H1 (cell line): ENCODE measurements around the gene TRIML2. TPM values are rescaled to one million over a fixed set of nuclear protein-coding genes. Genes with fewer than 3 reads are reported as not detected.

Experiments
- BACH1 ChIP-seq: IDR thresholded peaks from 2 replicates; pipeline ENCODE4 v1.6.1; 2012; ENCODE audit warnings: low read length, improper control_type of control experiment
- BCL11A ChIP-seq, 2 experiments: IDR thresholded peaks; one replicate each; pipeline ENCODE4 v1.6.1; 2011; ENCODE audit warnings: low read depth in 2 of 2, low read length in 2 of 2, mild to moderate bottlenecking in 2 of 2
- BRCA1 ChIP-seq: IDR thresholded peaks from 2 replicates; pipeline ENCODE4 v1.6.1; 2012; ENCODE audit warnings: low read depth, low read length, improper control_type of control experiment
- CBX8 ChIP-seq: fragments of 300-800, 300-1000 bp; sonication (generic); IDR thresholded peaks from 2 replicates; pipeline ENCODE4 v1.7.1; 2016; ENCODE audit warnings: low read depth, low read length, borderline replicate concordance
- CEBPB ChIP-seq: IDR thresholded peaks from 2 replicates; pipeline ENCODE4 v1.6.1; 2012; ENCODE audit warnings: low read depth, low read length
- HDAC2 ChIP-seq, 2 experiments: fragments of 300-600 bp in 1 of 2; sonication (generic) in 1 of 2; IDR thresholded peaks; 2 replicates each; pipeline ENCODE4 v1.6.1; 2011 to 2012; ENCODE audit warnings: low read depth in 2 of 2, low read length in 2 of 2, mild to moderate bottlenecking in 2 of 2, moderate library complexity in 2 of 2, borderline replicate concordance in 1 of 2, inconsistent platforms in 1 of 2
- KDM1A ChIP-seq: fragments of 200-600, 300-600 bp; sonication (generic); IDR thresholded peaks from 2 replicates; pipeline ENCODE4 v1.7.1; 2016; ENCODE audit warnings: mild to moderate bottlenecking, low read length, borderline replicate concordance
- POLR2A ChIP-seq, 2 experiments: IDR thresholded peaks; 1 replicate in 1 of 2; 2 replicates in 1 of 2; pipeline ENCODE4 v1.6.1; 2011; ENCODE audit warnings: low read depth in 2 of 2, low read length in 2 of 2, mild to moderate bottlenecking in 2 of 2; ENCODE audit errors: control extremely low read depth in 1 of 2
- RBBP5 ChIP-seq: IDR thresholded peaks from 2 replicates; pipeline ENCODE4 v1.7.1; 2012; ENCODE audit warnings: low read depth, mild to moderate bottlenecking, inconsistent platforms, low read length, moderate library complexity, borderline replicate concordance
- RNF2 ChIP-seq: fragments of 200-900, 300-1000 bp; sonication (generic); IDR thresholded peaks from 2 replicates; pipeline ENCODE4 v1.7.1; 2016; ENCODE audit warnings: borderline replicate concordance, low read depth, mild to moderate bottlenecking, antibody characterized with exemption, low read length; ENCODE audit not compliant: poor library complexity, severe bottlenecking; ENCODE audit errors: missing control alignments
- SAP30 ChIP-seq: fragments of 300-600 bp; sonication (generic); IDR thresholded peaks from 2 replicates; pipeline ENCODE4 v1.7.1; 2012; ENCODE audit warnings: low read length, moderate library complexity, mild to moderate bottlenecking, inconsistent platforms; ENCODE audit not compliant: insufficient read depth, insufficient replicate concordance
- TAF1 ChIP-seq: IDR thresholded peaks from 2 replicates; pipeline ENCODE4 v1.6.1; 2011; ENCODE audit warnings: mild to moderate bottlenecking, low read depth, low read length
- TEAD4 ChIP-seq: IDR thresholded peaks from 2 replicates; pipeline ENCODE4 v1.6.1; 2012; ENCODE audit warnings: low read depth, low read length, inconsistent platforms, mixed read lengths
- YY1 ChIP-seq: IDR thresholded peaks from 2 replicates; pipeline ENCODE4 v1.6.1; 2011; ENCODE audit warnings: low read depth, mild to moderate bottlenecking, low read length
- ZNF274 ChIP-seq: IDR thresholded peaks from 2 replicates; pipeline ENCODE4 v1.7.0; 2012; ENCODE audit warnings: low read length, borderline replicate concordance; ENCODE audit errors: extremely low read depth
- polyA plus RNA-seq, 7 experiments: library from polyadenylated mRNA; depleted of rRNA in 3 of 7; stranded (reverse) in 5 of 7; unstranded in 2 of 7; fragments of >200 nt in 5 of 7; fragments of 200-250 nt in 2 of 7; gene quantifications; 1 replicate in 5 of 7; 2 replicates in 1 of 7; 4 replicates in 1 of 7; pipeline versions ENCODE4 v1.2.1 to v1.2.3, GENCODE V29; 2011 to 2013; ENCODE audit warnings: missing spikeins in 2 of 7, mixed read lengths in 2 of 7
- total RNA-seq: library from RNA; stranded (reverse); fragmentation: NEBNext Ultra II Directional; extraction: Animal tissue kit (Norgen Biotek cat#: 25700); gene quantifications from 2 replicates; pipeline ENCODE4 v1.2.1, GENCODE V29; 2021
- TF ChIP-seq, protein P1 (sequence below): IDR thresholded peaks from 2 replicates; pipeline ENCODE4 v1.6.1; 2012; ENCODE audit warnings: inconsistent platforms

The TRIML2 gene
- total and polyA plus RNA-seq, 2 of the 8 experiments (the other 6 are each of a cell fraction or from before 2014, with no cell fraction given), result 28.1 to 59.2 TPM

- TF ChIP-seq RBBP5, result no peak
- TF ChIP-seq SAP30, result no peak
- no peak for TF ChIP-seq BACH1
- no peak for TF ChIP-seq HDAC2 (IDR thresholded peaks at IDR 0.05; ENCODE audit: borderline replicate concordance in 1 of 2, low read depth in 2 of 2, low read length in 2 of 2)
- no peak for TF ChIP-seq CBX8
- TF ChIP-seq TEAD4, result 0 out of 2 replicates have a peak, but pooled peaks have one; percentile 3
- no peak for TF ChIP-seq TAF1
- peak in 1 of 2 experiments; percentile 23; a peak in 1 of 3 replicates for TF ChIP-seq POLR2A (IDR thresholded peaks at IDR 0.05; ENCODE audit: control extremely low read depth in 1 of 2, low read depth in 2 of 2, low read length in 2 of 2)
- peak; percentile 84 for TF ChIP-seq CEBPB
- no peak for TF ChIP-seq RNF2
- no peak for TF ChIP-seq BCL11A (IDR thresholded peaks at IDR 0.05; ENCODE audit: low read depth in 2 of 2, low read length in 2 of 2)
- TF ChIP-seq KDM1A, result no peak
- TF ChIP-seq YY1, result no peak
- TF ChIP-seq, protein P1, sequence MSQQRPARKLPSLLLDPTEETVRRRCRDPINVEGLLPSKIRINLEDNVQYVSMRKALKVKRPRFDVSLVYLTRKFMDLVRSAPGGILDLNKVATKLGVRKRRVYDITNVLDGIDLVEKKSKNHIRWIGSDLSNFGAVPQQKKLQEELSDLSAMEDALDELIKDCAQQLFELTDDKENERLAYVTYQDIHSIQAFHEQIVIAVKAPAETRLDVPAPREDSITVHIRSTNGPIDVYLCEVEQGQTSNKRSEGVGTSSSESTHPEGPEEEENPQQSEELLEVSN, result no peak
- TF ChIP-seq BRCA1, result no peak
- TF ChIP-seq ZNF274, result no peak
These were observed at the start of gene TRIML2 (continued) for GRCh38 chr4:188109157-188109755.
